Duodenal mucosa (tissue), 2 donors: Measurements from ENCODE around the gene PTPRJ.
"Not testable (repeated sequence)": the region's sequence is repeated elsewhere in the genome, so short reads cannot be mapped to it uniquely, and the experiment has no call there.

Source experiments
- H3K27ac ChIP-seq: one replicate; pipeline ENCODE4 v1.7.0; 2013; ENCODE audit warnings: low read depth, low read length
- H3K27me3 ChIP-seq, 2 donors: one replicate each; pipeline ENCODE4 v1.7.0; 2013; ENCODE audit warnings: low read length in 2 of 2, control low read depth in 1 of 2; ENCODE audit not compliant: insufficient read depth in 2 of 2, control insufficient read depth in 1 of 2
- H3K36me3 ChIP-seq, 2 donors: one replicate each; pipeline ENCODE4 v1.7.0; 2013; ENCODE audit warnings: low read length in 2 of 2, control low read depth in 1 of 2; ENCODE audit not compliant: insufficient read depth in 2 of 2, control insufficient read depth in 1 of 2
- H3K4me1 ChIP-seq, 2 donors: one replicate each; pipeline ENCODE4 v1.7.0; 2013; ENCODE audit warnings: low read length in 2 of 2, control low read depth in 1 of 2; ENCODE audit not compliant: insufficient read depth in 2 of 2, control insufficient read depth in 1 of 2
- H3K4me3 ChIP-seq, 2 donors: one replicate each; pipeline ENCODE4 v1.7.0; 2013; ENCODE audit warnings: low read length in 2 of 2, low read depth in 1 of 2
- H3K9ac ChIP-seq, 2 donors: one replicate each; pipeline ENCODE4 v1.7.0; 2013; ENCODE audit warnings: low read length in 2 of 2, low read depth in 1 of 2
- H3K9me3 ChIP-seq, 2 donors: one replicate each; pipeline ENCODE4 v1.7.0; 2013; ENCODE audit warnings: low read length in 2 of 2, control low read depth in 1 of 2; ENCODE audit not compliant: control insufficient read depth in 1 of 2

PTPRJ gene

DNA sequence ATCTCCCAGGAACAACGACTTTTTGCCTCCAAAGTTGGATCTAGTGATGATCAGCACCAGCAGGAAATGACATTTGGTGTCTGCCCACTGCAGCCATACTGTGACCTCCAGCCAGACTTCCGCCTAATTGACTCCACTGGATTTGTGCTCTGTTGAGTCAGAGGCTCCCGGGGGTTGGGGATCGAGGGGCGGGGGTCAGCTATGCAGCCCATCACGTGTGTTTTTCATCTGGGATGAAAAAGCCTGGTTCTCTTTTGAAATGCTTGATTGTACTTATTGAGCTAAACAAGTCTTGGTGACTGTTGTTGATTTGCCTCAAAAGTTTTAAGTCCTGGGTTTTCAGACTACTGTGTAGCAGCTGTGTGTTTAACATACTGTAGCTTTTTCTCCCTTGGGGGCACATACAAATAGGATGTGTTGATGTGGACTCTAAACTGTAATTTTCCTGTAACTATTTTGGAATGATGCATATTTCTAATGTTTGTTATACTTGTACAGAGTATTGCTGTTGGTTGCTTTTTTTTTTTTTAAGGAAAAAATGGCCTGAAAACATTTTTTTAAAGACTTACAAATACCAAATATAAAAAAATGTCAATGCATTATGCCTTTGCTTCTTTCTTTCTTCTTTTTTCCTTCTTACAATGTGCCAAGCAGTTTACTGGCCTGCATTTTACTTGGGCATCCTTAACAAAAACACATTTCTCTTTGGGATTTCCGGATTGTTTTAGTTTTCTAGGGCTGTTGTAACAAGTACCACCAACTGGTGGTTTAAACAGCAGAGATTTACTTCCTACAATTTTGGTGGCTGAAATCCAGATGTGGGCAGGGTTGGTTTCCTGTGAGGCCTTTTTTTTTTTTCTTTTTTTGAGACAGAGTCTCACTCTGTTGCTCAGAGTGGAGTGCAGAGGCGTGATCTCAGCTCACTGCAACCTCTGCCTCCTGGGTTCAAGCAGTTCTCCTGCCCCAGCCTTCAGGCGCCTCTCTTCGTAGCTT, 190.2 kb downstream of the PTPRJ start:
- no peaks in the 10 kb centered on the region for H3K9me3 ChIP-seq
- H3K27ac ChIP-seq = no peak overlapping the region
- H3K4me1 ChIP-seq = no peaks in the 10 kb centered on the region
- peaks cover 0 to 6% of the 10 kb centered on the region in 2 donors for H3K36me3 ChIP-seq
- H3K9ac ChIP-seq = no peak overlapping the region
- H3K27me3 ChIP-seq = no peaks in the 10 kb centered on the region
- no peak overlapping the region for H3K4me3 ChIP-seq

DNA sequence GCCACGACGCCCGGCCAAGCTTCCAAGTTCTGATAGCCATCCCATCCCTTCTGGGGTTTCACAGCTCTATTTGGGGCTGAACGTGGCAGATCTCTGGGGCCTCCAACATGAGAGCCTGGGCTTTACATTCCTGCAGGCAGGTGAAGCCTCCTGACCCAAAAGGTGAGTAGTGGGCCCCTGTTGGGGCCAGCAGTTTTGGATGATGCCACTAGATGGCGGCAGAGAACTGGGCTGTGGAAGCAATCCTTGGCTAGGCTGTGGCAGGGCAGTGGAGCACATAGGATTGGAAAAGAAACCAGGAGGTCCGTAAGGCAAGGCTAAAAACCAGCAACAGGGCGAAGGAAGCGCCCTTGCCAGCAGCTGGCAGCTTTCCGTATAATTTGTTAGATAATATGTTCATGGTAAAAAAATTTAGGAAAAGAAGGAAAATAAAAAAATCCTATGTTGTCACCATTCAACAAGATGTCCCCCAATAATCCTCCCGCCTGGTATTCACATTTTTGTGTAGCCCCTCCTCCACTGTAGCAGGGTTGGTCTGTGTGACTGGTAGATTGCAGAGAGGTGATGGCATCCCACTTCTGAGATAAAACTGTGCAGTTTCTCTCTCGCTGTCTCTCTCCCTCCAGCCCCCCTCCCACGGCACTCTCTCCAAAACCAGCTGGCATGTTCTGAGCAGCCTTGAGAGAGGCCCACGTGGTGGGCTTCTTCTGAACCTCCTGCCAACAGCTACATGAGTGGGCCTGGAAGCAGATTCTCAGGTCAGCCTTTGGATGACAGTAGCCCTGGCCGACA, 192.7 kb downstream of the PTPRJ start:
- H3K36me3 ChIP-seq = no peaks in the 10 kb centered on the region
- no peak overlapping the region for H3K27ac ChIP-seq
- H3K4me1 ChIP-seq = no peaks in the 10 kb centered on the region
- H3K27me3 ChIP-seq = no peaks in the 10 kb centered on the region
- H3K9ac ChIP-seq = no peak overlapping the region
- no peaks in the 10 kb centered on the region for H3K9me3 ChIP-seq
- H3K4me3 ChIP-seq = no peak overlapping the region

DNA sequence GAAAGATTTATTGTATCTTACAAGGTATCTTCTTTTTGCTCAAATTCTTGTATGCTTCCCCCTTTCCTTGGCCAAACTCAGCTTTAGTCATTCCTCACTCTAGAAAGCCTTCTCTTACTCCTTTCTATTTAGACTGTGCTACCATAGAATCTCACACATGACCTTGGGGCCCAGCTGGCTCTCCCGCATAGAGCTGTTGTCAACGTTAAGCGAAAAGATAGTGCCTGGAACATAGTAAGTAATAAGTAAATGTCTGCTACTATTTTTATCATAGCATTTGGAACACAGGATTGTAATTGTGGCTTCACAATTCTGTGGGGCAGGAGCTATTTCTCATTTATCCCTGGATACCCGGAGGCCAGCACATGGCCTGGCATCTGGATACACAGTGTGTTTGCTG, 197.3 kb downstream of the PTPRJ start:
- Histone ChIP-seq H3K36me3 (no peaks in the 10 kb centered on the region), H3K27ac (no peak overlapping the region), H3K9me3 (no peaks in the 10 kb centered on the region), H3K9ac (no peak overlapping the region), H3K27me3 (no peaks in the 10 kb centered on the region), H3K4me1 (no peaks in the 10 kb centered on the region), H3K4me3 (no peak overlapping the region)

DNA sequence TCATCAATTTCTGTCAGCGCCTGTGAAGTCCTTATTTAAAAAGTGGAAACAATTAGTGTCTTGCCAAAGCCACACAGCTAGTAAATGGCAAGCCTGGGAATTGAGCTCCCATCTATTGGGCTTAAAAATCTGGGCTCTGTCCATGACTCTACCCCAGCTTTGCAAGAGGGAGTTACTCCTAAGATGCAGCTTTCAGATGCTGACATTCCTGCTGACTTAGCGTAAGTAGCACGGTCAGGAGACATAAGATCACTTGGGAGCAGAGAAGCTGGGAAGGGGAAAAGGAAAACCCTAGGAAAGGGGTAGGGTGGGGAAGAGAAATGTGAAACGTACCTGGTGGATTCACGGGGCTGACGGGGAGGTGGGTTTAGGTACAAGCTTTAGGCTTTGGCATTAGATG, 200.3 kb downstream of the PTPRJ start:
- H3K27ac ChIP-seq = no peak overlapping the region

DNA sequence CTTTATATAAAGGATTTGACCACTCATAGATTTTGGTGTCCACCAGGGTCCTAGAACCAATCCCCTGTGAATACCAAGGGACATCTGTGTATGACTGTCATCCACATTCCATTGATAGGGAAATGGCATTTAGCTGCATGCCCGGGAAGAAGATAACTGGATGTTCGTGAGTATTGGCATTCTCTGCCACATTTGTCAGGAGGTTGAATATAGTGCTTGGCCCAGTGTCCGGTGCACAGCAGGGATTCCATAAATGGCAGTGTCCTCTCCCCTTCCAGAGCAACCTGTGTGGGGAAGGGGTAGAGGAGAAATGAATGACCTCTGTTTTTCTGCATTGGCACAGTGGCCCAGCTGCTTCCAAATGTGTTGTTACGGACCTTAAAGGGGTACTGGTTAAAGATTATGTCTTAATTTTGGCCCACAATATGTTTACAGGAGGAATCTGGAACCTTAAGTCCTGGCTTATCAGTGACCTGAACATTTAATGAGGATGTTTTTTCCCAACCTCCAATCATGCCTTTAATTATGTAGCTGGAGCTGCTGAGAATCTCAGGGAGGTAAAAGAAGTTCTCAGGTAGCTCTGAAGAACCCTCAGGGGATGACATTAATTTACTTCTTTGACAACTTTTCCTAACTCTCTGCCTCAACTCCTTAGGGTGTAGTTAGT, 202.6 kb downstream of the PTPRJ start:
- no peak overlapping the region for H3K4me3 ChIP-seq
- no peaks in the 10 kb centered on the region for H3K9me3 ChIP-seq
- H3K9ac ChIP-seq = no peak overlapping the region
- H3K4me1 ChIP-seq = no peaks in the 10 kb centered on the region
- H3K27ac ChIP-seq = no peak overlapping the region
- H3K27me3 ChIP-seq = no peaks in the 10 kb centered on the region
- H3K36me3 ChIP-seq = no peaks in the 10 kb centered on the region

More for the DNA sequence above, 200.3 kb downstream of the PTPRJ start:
- Histone ChIP-seq H3K9me3 (no peaks in the 10 kb centered on the region), H3K4me3 (no peak overlapping the region), H3K36me3 (no peaks in the 10 kb centered on the region), H3K27me3 (no peaks in the 10 kb centered on the region), H3K4me1 (no peaks in the 10 kb centered on the region), H3K9ac (no peak overlapping the region)

DNA sequence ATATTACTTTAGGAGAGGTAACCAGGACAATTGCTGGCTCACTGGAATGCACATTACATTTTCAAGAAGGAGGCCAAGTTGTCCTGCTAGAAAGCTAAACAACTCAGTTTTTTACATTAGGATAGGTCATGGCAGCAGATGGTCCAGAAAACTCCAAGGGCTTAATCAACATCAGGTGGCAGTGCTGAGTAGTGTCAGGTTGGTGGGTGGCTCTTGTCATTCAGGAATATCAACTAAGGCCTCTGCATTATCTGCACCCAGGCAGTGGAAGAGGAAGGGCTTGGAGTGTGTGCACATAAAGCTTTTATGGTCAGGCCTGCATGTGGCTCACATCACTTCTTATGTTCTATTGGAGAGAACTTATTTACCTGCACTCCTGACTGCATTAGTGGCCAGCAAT, 204.1 kb downstream of the PTPRJ start:
- Histone ChIP-seq H3K9ac (no peak overlapping the region), H3K4me1 (no peaks in the 10 kb centered on the region), H3K27ac (no peak overlapping the region), H3K9me3 (no peaks in the 10 kb centered on the region), H3K27me3 (no peaks in the 10 kb centered on the region), H3K36me3 (no peaks in the 10 kb centered on the region), H3K4me3 (no peak overlapping the region)

DNA sequence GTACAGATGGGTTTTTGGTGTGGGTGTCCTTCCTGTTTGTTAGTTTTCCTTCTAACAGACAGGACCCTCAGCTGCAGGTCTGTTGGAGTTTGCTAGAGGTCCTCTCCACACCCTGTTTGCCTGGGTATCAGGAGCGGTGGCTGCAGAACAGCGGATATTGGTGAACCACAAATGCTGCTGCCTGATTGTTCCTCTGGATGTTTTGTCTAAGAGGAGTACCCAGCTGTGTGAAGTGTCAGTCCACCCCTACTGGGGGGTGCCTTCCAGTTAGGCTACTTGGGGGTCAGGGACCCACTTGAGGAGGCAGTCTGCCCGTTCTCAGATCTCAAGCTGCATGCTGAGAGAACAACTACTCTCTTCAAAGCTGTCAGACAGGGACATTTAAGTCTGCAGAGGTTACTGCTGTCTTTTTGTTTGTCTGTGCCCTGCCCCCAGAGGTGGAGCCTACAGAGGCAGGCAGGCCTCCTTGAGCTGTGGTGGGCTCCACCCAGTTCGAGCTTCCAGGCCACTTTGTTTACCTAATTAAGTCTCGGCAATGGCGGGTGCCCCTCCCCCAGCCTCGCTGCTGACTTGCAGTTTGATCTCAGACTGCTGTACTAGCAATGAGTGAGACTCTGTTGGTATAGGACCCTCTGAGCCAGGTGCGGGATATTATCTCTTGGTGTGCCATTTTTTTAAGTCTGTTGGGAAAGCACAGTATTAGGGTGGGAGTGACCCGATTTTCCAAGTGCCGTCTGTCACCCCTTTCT, 210.7 kb downstream of the PTPRJ start:
- H3K9me3 ChIP-seq, H3K4me1 ChIP-seq, H3K27ac ChIP-seq, H3K36me3 ChIP-seq, H3K9ac ChIP-seq, H3K27me3 ChIP-seq, H3K4me3 ChIP-seq: not testable (repeated sequence)

DNA sequence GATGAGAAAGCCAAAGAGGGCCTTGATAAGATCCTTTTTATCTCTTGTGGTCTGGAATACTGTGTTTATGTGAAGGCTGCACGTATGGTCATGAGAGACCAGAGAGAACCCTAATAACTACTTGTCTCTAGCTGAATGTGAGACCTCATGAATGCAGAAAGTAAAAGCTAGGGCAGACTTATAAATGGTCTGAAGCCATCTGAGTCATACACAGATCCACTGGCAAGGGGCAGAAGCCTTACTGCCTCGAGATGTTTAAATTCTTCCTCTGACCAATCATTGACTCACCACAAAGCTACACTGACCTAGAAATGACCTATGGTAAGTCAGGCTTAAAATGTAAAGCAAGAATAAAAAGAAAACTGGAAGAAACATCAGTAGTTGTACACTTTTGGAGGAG, 213.5 kb downstream of the PTPRJ start:
- Histone ChIP-seq H3K4me1 (no peaks in the 10 kb centered on the region), H3K36me3 (no peaks in the 10 kb centered on the region), H3K9ac (no peak overlapping the region), H3K9me3 (peaks cover 5 to 13% of the 10 kb centered on the region in 2 donors), H3K27ac (no peak overlapping the region), H3K4me3 (no peak overlapping the region), H3K27me3 (no peaks in the 10 kb centered on the region)

DNA sequence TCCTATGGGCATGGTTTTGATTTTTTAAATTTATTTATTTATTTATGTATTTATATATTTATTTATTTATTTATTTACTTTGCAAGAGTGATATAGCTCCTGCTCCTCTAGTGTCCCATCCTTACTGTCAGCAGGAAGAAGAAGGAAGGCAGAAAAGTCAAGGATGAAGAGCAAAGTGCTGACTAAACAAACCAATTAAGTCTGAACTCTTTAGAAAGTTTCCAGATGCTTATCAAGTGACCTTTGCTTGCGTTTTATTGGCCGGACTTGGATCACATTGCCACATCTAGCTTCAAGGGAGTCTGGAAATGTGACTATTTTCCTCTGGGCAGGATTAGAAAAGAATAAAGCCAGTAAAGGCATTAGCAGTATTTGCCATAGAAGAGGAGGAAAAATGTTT, 227.5 kb downstream of the PTPRJ start:
- Histone ChIP-seq H3K36me3 (no peaks in the 10 kb centered on the region), H3K4me3 (no peak overlapping the region), H3K4me1 (no peaks in the 10 kb centered on the region), H3K27me3 (no peaks in the 10 kb centered on the region), H3K9me3 (no peaks in the 10 kb centered on the region), H3K9ac (no peak overlapping the region), H3K27ac (no peak overlapping the region)
